Fibroblast of lung (primary cell): ENCODE measurements around the gene CDH5. TPM values are rescaled to one million over a fixed set of nuclear protein-coding genes. Genes with fewer than 3 reads are reported as not detected.

ENCODE experiments used
- DNase-seq, 2 donors: peaks; one replicate each; pipeline versions ENCODE4 v3.0.0 to v3.0.0-alpha.2; 2010; ENCODE audit warnings: low read depth in 2 of 2
- H2AFZ ChIP-seq: 2 replicates; pipeline ENCODE4 v1.5.1; 2012; ENCODE audit warnings: low read length, control low read depth, inconsistent platforms
- H3K27ac ChIP-seq: 2 replicates; pipeline ENCODE4 v1.5.1; 2011; ENCODE audit warnings: low read length, control low read depth; ENCODE audit not compliant: insufficient read depth
- H3K27me3 ChIP-seq: 2 replicates; pipeline ENCODE4 v1.5.1; 2011; ENCODE audit warnings: mild to moderate bottlenecking, low read length; ENCODE audit not compliant: control insufficient read depth, insufficient read depth
- H3K36me3 ChIP-seq: 2 replicates; pipeline ENCODE4 v1.5.1; 2011; ENCODE audit warnings: low read length; ENCODE audit not compliant: control insufficient read depth, insufficient read depth
- H3K4me1 ChIP-seq: 2 replicates; pipeline ENCODE4 v1.5.1; 2011; ENCODE audit warnings: low read length; ENCODE audit not compliant: control insufficient read depth, insufficient read depth; ENCODE audit errors: extremely low read depth
- H3K4me2 ChIP-seq: 2 replicates; pipeline ENCODE4 v1.5.1; 2011; ENCODE audit warnings: low read length, control low read depth; ENCODE audit not compliant: insufficient read depth; ENCODE audit errors: extremely low read depth
- H3K4me3 ChIP-seq, 4 experiments: fragments of 200-600 bp in 1 of 4; sonication (generic) in 1 of 4; replicated peaks in 1 of 4; 2 replicates each; pipeline ENCODE4 v1.5.1; 2011 to 2016; ENCODE audit warnings: low read length in 4 of 4, low read depth in 3 of 4, mild to moderate bottlenecking in 3 of 4, control low read depth in 2 of 4, inconsistent platforms in 1 of 4, mixed read lengths in 1 of 4; ENCODE audit not compliant: insufficient read depth in 1 of 4; ENCODE audit errors: control extremely low read depth in 1 of 4
- H3K79me2 ChIP-seq: 2 replicates; pipeline ENCODE4 v1.5.1; 2012; ENCODE audit warnings: mild to moderate bottlenecking, low read length, inconsistent platforms; ENCODE audit not compliant: control insufficient read depth, insufficient read depth
- H3K9ac ChIP-seq: 2 replicates; pipeline ENCODE4 v1.5.1; 2011; ENCODE audit warnings: mild to moderate bottlenecking, low read length, control low read depth; ENCODE audit not compliant: insufficient read depth
- H3K9me3 ChIP-seq: 2 replicates; pipeline ENCODE4 v1.5.1; 2012; ENCODE audit warnings: low read depth, low read length; ENCODE audit not compliant: control insufficient read depth, insufficient read depth
- H4K20me1 ChIP-seq: 2 replicates; pipeline ENCODE4 v1.5.1; 2011; ENCODE audit warnings: low read length; ENCODE audit not compliant: control insufficient read depth, insufficient read depth; ENCODE audit errors: extremely low read depth
- EZH2 ChIP-seq: IDR thresholded peaks from 2 replicates; pipeline ENCODE4 v1.5.1; 2012; ENCODE audit warnings: low read length, control low read depth, mild to moderate bottlenecking; ENCODE audit errors: missing control alignments
- polyA plus RNA-seq, 2 donors: library from polyadenylated mRNA; depleted of rRNA in 1 of 2; stranded (reverse) in 1 of 2; unstranded in 1 of 2; fragments of >200 nt; gene quantifications; 2 replicates each; pipeline ENCODE4 v1.2.1, GENCODE V29; 2011 to 2012; ENCODE audit warnings: missing spikeins in 1 of 2
- total RNA-seq: library from RNA; depleted of rRNA; stranded (reverse); fragments of >200 nt; gene quantifications from 2 replicates; pipeline ENCODE4 v1.2.1, GENCODE V29; 2014
- TF ChIP-seq, protein P1 (sequence below), 2 donors: IDR thresholded peaks in 1 of 2; conservative IDR thresholded peaks in 1 of 2; 1 replicate in 1 of 2; 2 replicates in 1 of 2; pipeline ENCODE4 v1.5.1; 2011 to 2012; ENCODE audit warnings: low read length in 2 of 2, control low read depth in 1 of 2, inconsistent platforms in 1 of 2, low read depth in 1 of 2, mild to moderate bottlenecking in 1 of 2

Gene CDH5
- total and polyA plus RNA-seq, 2 donors (not counting 1 experiment from before 2014, with no cell fraction given), result 0.02 TPM; not detected in 1

DNA sequence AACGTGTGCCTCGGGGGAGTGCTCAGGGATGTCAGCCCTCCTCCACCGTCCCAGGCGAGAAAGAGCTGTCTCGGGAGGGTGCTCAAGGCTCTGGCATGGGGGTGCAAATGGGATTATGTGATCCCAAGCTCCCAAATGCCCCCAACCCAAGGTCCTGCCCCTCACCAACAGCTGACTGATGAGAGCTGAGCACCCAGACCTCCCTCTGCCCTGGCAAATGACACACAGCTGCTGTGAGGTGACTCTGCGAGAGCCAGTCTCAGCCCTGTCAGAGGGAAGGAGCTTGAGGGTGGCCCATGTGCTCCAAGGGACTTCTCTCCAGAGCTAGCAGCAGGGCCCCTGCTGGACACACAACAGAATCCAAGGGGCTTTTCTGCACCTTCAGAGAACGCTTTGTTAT lies 7.7 kb downstream of the CDH5 start:
- no peak overlapping the region for H3K4me2 ChIP-seq
- H3K27ac ChIP-seq, result no peak overlapping the region
- no peaks in the 10 kb centered on the region for H3K9me3 ChIP-seq
- H3K9ac ChIP-seq, result no peak overlapping the region
- no peak overlapping the region for H3K4me3 ChIP-seq
- TF ChIP-seq EZH2, result no peak
- TF ChIP-seq, protein P1, sequence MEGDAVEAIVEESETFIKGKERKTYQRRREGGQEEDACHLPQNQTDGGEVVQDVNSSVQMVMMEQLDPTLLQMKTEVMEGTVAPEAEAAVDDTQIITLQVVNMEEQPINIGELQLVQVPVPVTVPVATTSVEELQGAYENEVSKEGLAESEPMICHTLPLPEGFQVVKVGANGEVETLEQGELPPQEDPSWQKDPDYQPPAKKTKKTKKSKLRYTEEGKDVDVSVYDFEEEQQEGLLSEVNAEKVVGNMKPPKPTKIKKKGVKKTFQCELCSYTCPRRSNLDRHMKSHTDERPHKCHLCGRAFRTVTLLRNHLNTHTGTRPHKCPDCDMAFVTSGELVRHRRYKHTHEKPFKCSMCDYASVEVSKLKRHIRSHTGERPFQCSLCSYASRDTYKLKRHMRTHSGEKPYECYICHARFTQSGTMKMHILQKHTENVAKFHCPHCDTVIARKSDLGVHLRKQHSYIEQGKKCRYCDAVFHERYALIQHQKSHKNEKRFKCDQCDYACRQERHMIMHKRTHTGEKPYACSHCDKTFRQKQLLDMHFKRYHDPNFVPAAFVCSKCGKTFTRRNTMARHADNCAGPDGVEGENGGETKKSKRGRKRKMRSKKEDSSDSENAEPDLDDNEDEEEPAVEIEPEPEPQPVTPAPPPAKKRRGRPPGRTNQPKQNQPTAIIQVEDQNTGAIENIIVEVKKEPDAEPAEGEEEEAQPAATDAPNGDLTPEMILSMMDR (conservative IDR thresholded peaks at IDR 0.05 in 1 of 2, IDR thresholded peaks at IDR 0.05 in 1 of 2; ENCODE audit: low read depth in 1 of 2, low read length in 2 of 2), result no peak
- no peaks in the 10 kb centered on the region for H3K27me3 ChIP-seq
- DNase-seq, result no peak
- H3K79me2 ChIP-seq, result no peaks in the 10 kb centered on the region
- H3K36me3 ChIP-seq, result no peaks in the 10 kb centered on the region
- H2AFZ ChIP-seq, result no peak overlapping the region
- H4K20me1 ChIP-seq, result no peaks in the 10 kb centered on the region
- no peaks in the 10 kb centered on the region for H3K4me1 ChIP-seq

DNA sequence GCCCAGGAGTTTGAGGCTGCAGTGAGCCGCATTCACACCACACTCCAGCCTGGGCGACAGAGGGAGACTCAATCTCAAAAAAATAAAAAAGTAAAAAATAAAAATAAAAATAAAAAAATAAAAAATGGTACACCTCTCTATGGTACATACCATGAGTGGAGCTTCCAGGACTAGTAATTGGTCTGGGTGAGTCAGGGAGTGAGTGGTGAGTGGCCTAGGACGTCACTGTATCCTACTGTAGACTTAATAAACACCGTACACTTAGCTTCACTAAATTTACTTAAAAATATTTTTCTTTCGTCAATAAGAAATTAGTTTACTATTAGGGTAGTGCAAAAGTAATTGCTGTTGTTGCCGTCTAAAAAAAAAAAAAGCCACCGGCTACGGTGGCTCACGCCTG lies 9.0 kb downstream of the CDH5 start:
- TF ChIP-seq, protein P1 (conservative IDR thresholded peaks at IDR 0.05 in 1 of 2, IDR thresholded peaks at IDR 0.05 in 1 of 2; ENCODE audit: low read depth in 1 of 2, low read length in 2 of 2), result no peak
- TF ChIP-seq EZH2, result no peak
- Histone ChIP-seq H3K9ac (no peak overlapping the region), H3K27ac (no peak overlapping the region), H4K20me1 (no peaks in the 10 kb centered on the region), H3K4me2 (no peak overlapping the region), H3K79me2 (no peaks in the 10 kb centered on the region), H2AFZ (no peak overlapping the region), H3K36me3 (no peaks in the 10 kb centered on the region), H3K4me3 (no peak overlapping the region), H3K27me3 (no peaks in the 10 kb centered on the region), H3K9me3 (no peaks in the 10 kb centered on the region), H3K4me1 (no peaks in the 10 kb centered on the region)
- no peak for DNase-seq

DNA sequence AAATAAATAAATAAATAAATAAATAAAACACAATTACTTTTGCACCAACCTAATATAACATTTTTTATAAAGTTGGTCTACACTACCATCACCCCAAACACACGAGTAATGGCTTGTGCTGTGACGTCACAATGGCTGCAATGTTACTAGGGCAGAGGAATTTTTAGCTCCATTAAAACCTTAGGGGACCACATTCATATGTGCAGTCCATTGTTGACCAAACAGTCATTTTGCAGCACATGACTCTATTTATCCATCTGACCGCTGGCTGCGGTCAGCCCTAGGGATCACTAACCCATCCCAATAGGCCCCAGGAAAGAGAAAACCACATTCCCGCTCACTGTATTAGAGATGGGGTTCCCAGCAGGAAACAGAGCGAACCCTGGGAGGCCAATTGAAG lies 9.6 kb downstream of the CDH5 start:
- no peaks in the 10 kb centered on the region for H3K27me3 ChIP-seq
- H3K9me3 ChIP-seq, result no peaks in the 10 kb centered on the region
- H3K36me3 ChIP-seq, result no peaks in the 10 kb centered on the region
- H3K4me2 ChIP-seq, result no peak overlapping the region
- H3K9ac ChIP-seq, result no peak overlapping the region
- no peak overlapping the region for H2AFZ ChIP-seq
- no peak for TF ChIP-seq EZH2
- TF ChIP-seq, protein P1 (conservative IDR thresholded peaks at IDR 0.05 in 1 of 2, IDR thresholded peaks at IDR 0.05 in 1 of 2; ENCODE audit: low read depth in 1 of 2, low read length in 2 of 2), result no peak
- no peak overlapping the region for H3K27ac ChIP-seq
- H3K79me2 ChIP-seq, result no peaks in the 10 kb centered on the region
- DNase-seq, result no peak
- no peaks in the 10 kb centered on the region for H4K20me1 ChIP-seq
- no peak overlapping the region for H3K4me3 ChIP-seq
- no peaks in the 10 kb centered on the region for H3K4me1 ChIP-seq
